Activated CD8-positive, alpha-beta memory T cell treated with anti-CD3 and anti-CD28 coated beads, Interleukin-2, amount 50 U/mL, for 24 hours (primary cell): Measurements from ENCODE around the gene SNX8.
"Not testable (repeated sequence)": the region's sequence is repeated elsewhere in the genome, so short reads cannot be mapped to it uniquely, and the experiment has no call there.

ENCODE experiments used
- DNase-seq: peaks from one replicate; pipeline ENCODE4 v3.0.0-alpha.2; 2020; ENCODE audit errors: extremely low read depth

The SNX8 gene

GRCh38 chr7:2290877-2291276 lies 23.4 kb downstream of the SNX8 start:
- no peak for DNase-seq

GRCh38 chr7:2289621-2290020 lies 24.6 kb downstream of the SNX8 start:
- DNase-seq, result no peak

- no peak for DNase-seq
These were observed 25.1 kb downstream of the SNX8 start for GRCh38 chr7:2289111-2289586.

- DNase-seq, result no peak
These were observed 25.7 kb downstream of the SNX8 start for GRCh38 chr7:2288503-2288902.

GRCh38 chr7:2287745-2288144 lies 26.5 kb downstream of the SNX8 start:
- no peak for DNase-seq

GRCh38 chr7:2283074-2283473 lies 31.2 kb downstream of the SNX8 start:
- no peak for DNase-seq

GRCh38 chr7:2282185-2282751 lies 32.0 kb downstream of the SNX8 start:
- DNase-seq, result no peak

GRCh38 chr7:2281541-2281940 lies 32.7 kb downstream of the SNX8 start:
- DNase-seq, result no peak

- DNase-seq, result no peak
These were observed 33.8 kb downstream of the SNX8 start for GRCh38 chr7:2280424-2280823.

GRCh38 chr7:2279896-2280295 lies 34.3 kb downstream of the SNX8 start:
- no peak for DNase-seq

- DNase-seq, result no peak
These were observed 36.2 kb downstream of the SNX8 start for GRCh38 chr7:2278026-2278425.

- DNase-seq, result no peak
These were observed 38.1 kb downstream of the SNX8 start for GRCh38 chr7:2276107-2276506.

- DNase-seq, result no peak
These were observed 39.1 kb downstream of the SNX8 start for GRCh38 chr7:2275101-2275500.

GRCh38 chr7:2274666-2275065 lies 39.6 kb downstream of the SNX8 start:
- no peak for DNase-seq

GRCh38 chr7:2273866-2274265 lies 40.4 kb downstream of the SNX8 start:
- DNase-seq, result no peak

- no peak for DNase-seq
These were observed 42.2 kb downstream of the SNX8 start for GRCh38 chr7:2272031-2272430.

- no peak for DNase-seq
These were observed 42.8 kb downstream of the SNX8 start for GRCh38 chr7:2271273-2272026.

GRCh38 chr7:2270495-2270894 lies 43.7 kb downstream of the SNX8 start:
- no peak for DNase-seq

- no peak for DNase-seq
These were observed 44.2 kb downstream of the SNX8 start for GRCh38 chr7:2269991-2270460.

- DNase-seq, result not testable (repeated sequence)
These were observed 44.9 kb downstream of the SNX8 start for GRCh38 chr7:2269089-2269990.

GRCh38 chr7:2266911-2267310 lies 47.3 kb downstream of the SNX8 start:
- no peak for DNase-seq

GRCh38 chr7:2264158-2264557 lies 50.1 kb downstream of the SNX8 start:
- DNase-seq, result no peak
